Pancreas (tissue), 10 donors: ENCODE results near the gene ZNF394. TPM values are rescaled to one million over a fixed set of nuclear protein-coding genes. Genes with fewer than 3 reads are reported as not detected.
A peak's percentile ranks its signal among the peaks of the same experiment; 100 is the strongest.

Experiments
- ATAC-seq, 4 donors: fragments of 200-7000 bp; cut with Tn5 transposase; one replicate each; pipeline versions ENCODE4 v1.8.0 to v1.9.1; 2020; ENCODE audit warnings: mild to moderate bottlenecking in 4 of 4, moderate library complexity in 4 of 4
- DNase-seq, 6 donors: peaks; one replicate each; pipeline ENCODE4 v3.0.0-alpha.2; 2020
- FAIRE-seq: peaks from 2 replicates; lab custom pipeline; 2012; peaks lifted over from hg19 to GRCh38; lab: Jason Lieb, UNC
- H3K27ac ChIP-seq, 4 donors: fragments of 200-600 bp; sonication (generic); 1 replicate in 3 of 4; 2 replicates in 1 of 4; pipeline versions ENCODE4 v1.5.0 to v1.8.0; 2020
- H3K27me3 ChIP-seq, 4 donors: fragments of 200-600 bp; one replicate each; pipeline ENCODE4 v1.8.0; 2021
- H3K36me3 ChIP-seq, 3 donors: fragments of 200-600 bp; sonication (generic) in 1 of 3; one replicate each; pipeline versions ENCODE4 v1.5.0 to v1.8.0; 2020 to 2021
- H3K4me1 ChIP-seq, 3 donors: fragments of 200-600 bp; one replicate each; pipeline ENCODE4 v1.8.0; 2021
- H3K4me3 ChIP-seq, 4 donors: fragments of 200-600 bp; sonication (generic) in 2 of 4; one replicate each; pipeline versions ENCODE4 v1.5.0 to v1.8.0; 2020 to 2021
- H3K9me3 ChIP-seq, 4 donors: fragments of 200-600 bp; one replicate each; pipeline ENCODE4 v1.8.0; 2021
- CTCF ChIP-seq, 4 donors: fragments of 200-600 bp; sonication (generic) in 3 of 4; IDR thresholded peaks; one replicate each; pipeline versions ENCODE4 v1.5.0 to v1.8.0; 2021; ENCODE audit warnings: antibody characterized with exemption in 4 of 4
- WGBS, 2 donors: extraction: QIAGEN DNeasy Blood & Tissue Kit; methylation state at CpG; one replicate each; pipeline ENCODE4 v1.1.7; 2013; 5-methylcytosine and 5-hydroxymethylcytosine counted together
- intact Hi-C, 3 donors: fragments of 100-400 bp; cut with DNase I; formaldehyde crosslinking; loops; one replicate each; pipeline versions ENCODE4 v1.11.1 to v1.14.2; 2022
- polyA plus RNA-seq, 2 donors: library from polyadenylated mRNA; stranded (reverse); fragments of 200-250 nt; gene quantifications; one replicate each; pipeline ENCODE4 v1.2.3, GENCODE V29; 2013
- total RNA-seq, 6 donors: library from RNA; stranded (reverse); fragmentation: NEBNext Ultra II Directional in 4 of 6; extraction: Animal tissue kit (Norgen Biotek cat#: 25700) in 4 of 6; gene quantifications; one replicate each; pipeline versions ENCODE4 v1.2.1 to v1.2.4, GENCODE V29; 2021 to 2023
- donor health status: healthy with polysubstance abuse.
- donor health status: DM: no; HTN: no; CAD: no; lungs with moderate emphysema.
- donor health status: DM: no; HTN: no; CAD: no.
- donor health status: control.
- donor health status: control.
- donor health status: Bipolar disorder and iron deficiency.
- donor health status: DM: yes; HTN: yes; CAD: no.
- donor health status: DM: no; HTN: no; CAD: no.
- donor health status: DM: no; HTN: no; CAD: no.
- donor health status: DM: yes; HTN: yes; CAD: no.

The ZNF394 gene
- total and polyA plus RNA-seq, 8 donors = 10.3 to 16.8 (median 13.5) TPM

GRCh38 chr7:99461221-99461620 lies 38.9 kb downstream of the ZNF394 start:
- Histone ChIP-seq H3K4me3 (no peak overlapping the region), H3K27ac (no peak overlapping the region), H3K9me3 (no peaks in the 10 kb centered on the region), H3K4me1 (peaks cover 0 to 14% (median 7%) of the 10 kb centered on the region in 3 donors), H3K27me3 (no peaks in the 10 kb centered on the region), H3K36me3 (peaks cover 0 to 20% (median 12%) of the 10 kb centered on the region in 3 donors)
- FAIRE-seq (no peak), DNase-seq (peak in 1 of 6 donors; percentile 10), ATAC-seq (no peak)
- 85 to 86% methylated on average over 2 of the region's 2 CpGs for WGBS, 2 donors
- no peak for TF ChIP-seq CTCF (IDR thresholded peaks at IDR 0.05)
- intact Hi-C loops = no loop called here

- no peaks in the 10 kb centered on the region for H3K9me3 ChIP-seq
- H3K4me1 ChIP-seq = peaks cover 0 to 14% (median 7%) of the 10 kb centered on the region in 3 donors
- ATAC-seq (no peak), DNase-seq (peak in 2 of 6 donors; percentile 26), FAIRE-seq (no peak)
- 64 to 73% methylated on average over 11 of the region's 11 CpGs for WGBS, 2 donors
- no peak for TF ChIP-seq CTCF (IDR thresholded peaks at IDR 0.05)
- intact Hi-C loops = no loop called here
- H3K27me3 ChIP-seq = no peaks in the 10 kb centered on the region
- no peak overlapping the region for H3K27ac ChIP-seq
- no peak overlapping the region for H3K4me3 ChIP-seq
- H3K36me3 ChIP-seq = peaks cover 0 to 24% (median 12%) of the 10 kb centered on the region in 3 donors
Observed at GRCh38 chr7:99460651-99461050, 39.4 kb downstream of the ZNF394 start.

GRCh38 chr7:99459087-99459486 lies 41.0 kb downstream of the ZNF394 start:
- peaks cover 0 to 32% (median 12%) of the 10 kb centered on the region in 3 donors for H3K36me3 ChIP-seq

GRCh38 chr7:99457650-99458493 lies 42.2 kb downstream of the ZNF394 start:
- ATAC-seq (no peak), DNase-seq (peak in 2 of 6 donors; percentile 23 to 58), FAIRE-seq (no peak)
- Histone ChIP-seq H3K4me1 (no peaks in the 10 kb centered on the region), H3K27ac (no peak overlapping the region), H3K4me3 (no peak overlapping the region), H3K27me3 (no peaks in the 10 kb centered on the region), H3K36me3 (peaks cover 0 to 44% (median 12%) of the 10 kb centered on the region in 3 donors), H3K9me3 (no peaks in the 10 kb centered on the region)
- WGBS, 2 donors = 81 to 84% methylated on average over 26 of the region's 26 CpGs
- TF ChIP-seq CTCF (IDR thresholded peaks at IDR 0.05) = no peak
- intact Hi-C loops = no loop called here

More at GRCh38 chr7:99459087-99459486, 41.0 kb downstream of the ZNF394 start:
- FAIRE-seq (no peak), DNase-seq (peak in 2 of 6 donors; percentile 15 to 24), ATAC-seq (peak in 1 of 4 donors; percentile 17)
- intact Hi-C loops = no loop called here
- no peak overlapping the region for H3K27ac ChIP-seq
- 89 to 90% methylated on average over 8 of the region's 8 CpGs for WGBS, 2 donors
- no peaks in the 10 kb centered on the region for H3K27me3 ChIP-seq
- no peak overlapping the region for H3K4me3 ChIP-seq
- peaks cover 0 to 3% (median 0%) of the 10 kb centered on the region in 3 donors for H3K4me1 ChIP-seq
- no peak for TF ChIP-seq CTCF (IDR thresholded peaks at IDR 0.05)
- H3K9me3 ChIP-seq = no peaks in the 10 kb centered on the region
